Gastroesophageal sphincter (tissue), 4 donors: ENCODE results near the gene SMIM13. TPM values are rescaled to one million over a fixed set of nuclear protein-coding genes. Genes with fewer than 3 reads are reported as not detected.
A peak's percentile ranks its signal among the peaks of the same experiment; 100 is the strongest.

Experiments used
- ATAC-seq: fragments of 150-250 bp; one replicate; pipeline ENCODE4 v1.9.1; 2016; ENCODE audit warnings: mild to moderate bottlenecking, moderate library complexity
- H3K27ac ChIP-seq, 4 donors: fragments of 200-600 bp; sonication (generic) in 3 of 4; 1 replicate in 3 of 4; 2 replicates in 1 of 4; pipeline ENCODE4 v1.5.1; 2016 to 2019
- H3K27me3 ChIP-seq: fragments of 200-600 bp; sonication (generic); one replicate; pipeline ENCODE4 v1.5.1; 2019
- H3K36me3 ChIP-seq, 2 donors: fragments of 200-600 bp; sonication (generic); one replicate each; pipeline ENCODE4 v1.5.1; 2019; ENCODE audit warnings: control low read depth in 1 of 2
- H3K4me1 ChIP-seq, 3 donors: fragments of 200-600 bp; sonication (generic); 1 replicate in 2 of 3; 2 replicates in 1 of 3; pipeline ENCODE4 v1.5.1; 2016 to 2019; ENCODE audit warnings: control low read depth in 2 of 3
- H3K4me3 ChIP-seq, 2 donors: fragments of 200-600 bp; sonication (generic); one replicate each; pipeline ENCODE4 v1.5.1; 2019; ENCODE audit warnings: mild to moderate bottlenecking in 1 of 2, moderate library complexity in 1 of 2
- H3K9me3 ChIP-seq, 3 donors: fragments of 200-600 bp; sonication (generic); one replicate each; pipeline ENCODE4 v1.5.1; 2017 to 2019; ENCODE audit warnings: control low read depth in 2 of 3
- EP300 ChIP-seq: sonication (generic); formaldehyde crosslinking; IDR thresholded peaks from one replicate; pipeline ENCODE4 v1.6.1; 2017; ENCODE audit warnings: antibody characterized with exemption, mild to moderate bottlenecking
- POLR2A ChIP-seq, 2 donors: fragments of 450-650 bp; IDR thresholded peaks; one replicate each; pipeline ENCODE4 v1.6.1; 2017; ENCODE audit warnings: antibody characterized with exemption in 2 of 2, mild to moderate bottlenecking in 2 of 2, moderate library complexity in 1 of 2
- POLR2AphosphoS5 ChIP-seq: sonication (generic); formaldehyde crosslinking; IDR thresholded peaks from one replicate; pipeline ENCODE4 v1.6.1; 2017; ENCODE audit warnings: antibody characterized with exemption
- WGBS, 2 donors: methylation state at CpG; one replicate each; pipeline ENCODE4 v1.1.5; 2018; ENCODE audit warnings: low coverage in 1 of 2; 5-methylcytosine and 5-hydroxymethylcytosine counted together
- total RNA-seq, 4 donors: library from RNA; depleted of rRNA; stranded (reverse); fragments of >200 nt; gene quantifications; one replicate each; pipeline ENCODE4 v1.1.0, GENCODE V29; 2016
- TF ChIP-seq, protein P1 (sequence below), 4 experiments: fragments of 200-600 bp in 2 of 4; fragments of 450-650 bp in 2 of 4; sonication (generic) in 1 of 4; IDR thresholded peaks; one replicate each; pipeline ENCODE4 v1.5.1; 2017 to 2019; ENCODE audit warnings: antibody characterized with exemption in 4 of 4, mild to moderate bottlenecking in 2 of 4, moderate library complexity in 2 of 4

The SMIM13 gene
- total RNA-seq, 4 donors from 2014 or later = 8.3 to 13.5 (median 12.5) TPM

DNA sequence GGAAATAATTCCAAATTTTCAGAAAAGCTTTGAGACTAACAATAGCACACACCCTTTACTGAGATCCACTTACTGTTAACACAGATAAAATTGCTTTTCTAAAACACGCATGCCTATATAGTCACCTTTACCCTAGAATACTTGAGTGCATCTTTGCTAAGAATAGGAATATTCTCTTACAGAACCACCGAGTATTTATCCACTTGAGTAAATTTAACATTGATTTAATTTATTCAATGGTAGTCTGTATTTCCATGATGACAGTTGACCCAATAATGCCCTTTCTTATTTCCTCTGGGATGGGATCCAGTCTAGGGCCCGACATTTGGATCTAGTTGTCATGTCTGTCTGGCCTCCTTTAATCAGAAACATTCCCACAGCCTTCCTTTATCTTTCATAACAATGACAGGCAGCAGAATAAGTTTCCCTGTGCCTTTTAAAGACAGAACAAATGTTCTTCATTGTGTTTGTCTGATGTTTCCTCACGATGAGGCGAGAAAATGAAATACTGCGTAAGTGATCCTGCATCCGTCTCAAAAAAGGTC is 74.5 kb downstream of the SMIM13 start:
- no peak for ATAC-seq
- Histone ChIP-seq H3K27me3 (no peaks in the 10 kb centered on the region), H3K4me3 (no peak overlapping the region), H3K4me1 (peaks cover 0 to 6% (median 5%) of the 10 kb centered on the region in 3 donors), H3K36me3 (no peaks in the 10 kb centered on the region), H3K27ac (no peak overlapping the region), H3K9me3 (no peaks in the 10 kb centered on the region)
- WGBS, 2 donors = 66 to 80% methylated on average over 7 of the region's 7 CpGs
- TF ChIP-seq, protein P1, sequence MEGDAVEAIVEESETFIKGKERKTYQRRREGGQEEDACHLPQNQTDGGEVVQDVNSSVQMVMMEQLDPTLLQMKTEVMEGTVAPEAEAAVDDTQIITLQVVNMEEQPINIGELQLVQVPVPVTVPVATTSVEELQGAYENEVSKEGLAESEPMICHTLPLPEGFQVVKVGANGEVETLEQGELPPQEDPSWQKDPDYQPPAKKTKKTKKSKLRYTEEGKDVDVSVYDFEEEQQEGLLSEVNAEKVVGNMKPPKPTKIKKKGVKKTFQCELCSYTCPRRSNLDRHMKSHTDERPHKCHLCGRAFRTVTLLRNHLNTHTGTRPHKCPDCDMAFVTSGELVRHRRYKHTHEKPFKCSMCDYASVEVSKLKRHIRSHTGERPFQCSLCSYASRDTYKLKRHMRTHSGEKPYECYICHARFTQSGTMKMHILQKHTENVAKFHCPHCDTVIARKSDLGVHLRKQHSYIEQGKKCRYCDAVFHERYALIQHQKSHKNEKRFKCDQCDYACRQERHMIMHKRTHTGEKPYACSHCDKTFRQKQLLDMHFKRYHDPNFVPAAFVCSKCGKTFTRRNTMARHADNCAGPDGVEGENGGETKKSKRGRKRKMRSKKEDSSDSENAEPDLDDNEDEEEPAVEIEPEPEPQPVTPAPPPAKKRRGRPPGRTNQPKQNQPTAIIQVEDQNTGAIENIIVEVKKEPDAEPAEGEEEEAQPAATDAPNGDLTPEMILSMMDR (IDR thresholded peaks at IDR 0.05) = no peak
- TF ChIP-seq POLR2AphosphoS5 (no peak), EP300 (no peak), POLR2A (IDR thresholded peaks at IDR 0.05) (no peak)

GRCh38 chr6:11171952-11172351 is 78.3 kb downstream of the SMIM13 start:
- H3K9me3 ChIP-seq = no peaks in the 10 kb centered on the region
- H3K4me1 ChIP-seq = peaks cover 0 to 6% (median 5%) of the 10 kb centered on the region in 3 donors
- no peaks in the 10 kb centered on the region for H3K27me3 ChIP-seq
- H3K36me3 ChIP-seq = no peaks in the 10 kb centered on the region
- no peak overlapping the region for H3K27ac ChIP-seq
- no peak overlapping the region for H3K4me3 ChIP-seq
- TF ChIP-seq POLR2A (IDR thresholded peaks at IDR 0.05) (no peak), POLR2AphosphoS5 (no peak)
- no peak for ATAC-seq
- 97 to 100% methylated on average over 4 to 5 of the region's 13 CpGs for WGBS, 2 donors

DNA sequence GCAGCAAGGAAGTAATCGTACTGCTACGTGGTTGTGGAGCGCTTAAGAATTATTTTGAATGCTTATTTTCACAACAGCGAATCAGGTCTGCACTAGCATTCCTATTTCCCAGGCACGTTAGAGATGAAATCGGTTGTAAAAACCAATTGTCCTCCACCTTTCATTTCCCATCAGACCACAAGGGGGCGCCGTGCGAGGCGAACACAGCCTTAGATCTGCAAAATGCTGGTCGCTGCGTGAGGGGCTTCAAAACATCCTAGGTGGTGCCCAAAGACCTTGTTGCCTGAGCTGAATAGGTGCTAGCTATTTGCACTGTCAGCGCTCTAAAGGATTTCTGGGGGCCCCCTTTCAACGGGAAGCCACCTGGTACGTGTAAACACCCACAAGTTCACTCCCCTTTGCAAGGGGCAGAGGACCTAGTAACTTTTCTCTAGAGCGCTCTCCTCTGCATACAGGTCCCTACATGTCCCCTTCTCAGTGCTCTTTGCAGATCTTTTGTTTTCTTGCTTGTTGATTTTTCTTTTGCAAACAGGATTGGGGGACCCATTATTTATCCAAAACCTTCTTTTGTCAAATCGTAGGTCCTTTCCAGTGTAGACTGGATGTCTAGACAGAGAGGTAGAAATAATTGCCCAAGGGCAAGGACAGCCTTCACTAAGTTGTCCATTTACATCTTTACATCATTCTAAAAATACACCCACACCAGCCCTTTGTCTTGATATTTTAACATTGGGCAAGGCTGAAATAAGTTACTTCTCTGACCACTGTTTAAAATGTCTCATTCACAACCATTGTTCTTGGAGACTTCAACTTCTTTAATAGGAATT is 79.1 kb downstream of the SMIM13 start:
- ATAC-seq = no peak
- H3K4me1 ChIP-seq = peaks cover 0 to 6% (median 5%) of the 10 kb centered on the region in 3 donors
- TF ChIP-seq, protein P1 (IDR thresholded peaks at IDR 0.05) = peak; percentile 67 to 87 (median 80)
- no peak for TF ChIP-seq POLR2A (IDR thresholded peaks at IDR 0.05)
- no peaks in the 10 kb centered on the region for H3K27me3 ChIP-seq
- H3K27ac ChIP-seq = no peak overlapping the region
- H3K4me3 ChIP-seq = no peak overlapping the region
- no peaks in the 10 kb centered on the region for H3K9me3 ChIP-seq
- WGBS, 2 donors = 31 to 49% methylated on average over 7 to 17 of the region's 17 CpGs
- H3K36me3 ChIP-seq = no peaks in the 10 kb centered on the region

- ATAC-seq = no peak
- 92 to 100% methylated on average over 2 to 3 of the region's 5 CpGs for WGBS, 2 donors
- H3K27me3 ChIP-seq = no peaks in the 10 kb centered on the region
- peaks cover 0 to 6% (median 5%) of the 10 kb centered on the region in 3 donors for H3K4me1 ChIP-seq
- H3K36me3 ChIP-seq = no peaks in the 10 kb centered on the region
- no peaks in the 10 kb centered on the region for H3K9me3 ChIP-seq
- H3K27ac ChIP-seq = no peak overlapping the region
- no peak for TF ChIP-seq EP300
- TF ChIP-seq POLR2AphosphoS5 = no peak
- TF ChIP-seq, protein P1 (IDR thresholded peaks at IDR 0.05) = no peak
- TF ChIP-seq POLR2A (IDR thresholded peaks at IDR 0.05) = no peak
- no peak overlapping the region for H3K4me3 ChIP-seq
Observed at GRCh38 chr6:11174242-11174611, 80.6 kb downstream of the SMIM13 start.

DNA sequence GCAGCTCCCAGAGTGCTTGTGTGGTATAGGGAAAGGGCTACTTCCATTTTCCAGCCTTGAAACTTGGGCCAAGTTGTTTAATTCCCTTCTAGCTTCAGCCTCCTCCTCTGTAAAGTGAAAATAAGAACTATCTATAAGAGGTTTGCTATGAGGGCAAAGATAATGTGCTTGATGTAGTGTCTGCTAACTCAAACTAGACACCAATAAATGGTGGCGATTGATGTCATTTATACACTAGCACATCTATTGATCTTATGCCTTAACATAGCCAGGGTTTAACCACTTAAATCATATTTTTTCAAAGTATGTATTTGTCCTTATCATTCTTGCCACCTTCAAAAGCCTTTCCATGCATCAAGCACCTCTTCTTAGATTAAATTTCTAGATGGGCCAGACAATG is 83.6 kb downstream of the SMIM13 start:
- H3K27ac ChIP-seq = no peak overlapping the region
- no peaks in the 10 kb centered on the region for H3K36me3 ChIP-seq
- no peak overlapping the region for H3K4me3 ChIP-seq
- TF ChIP-seq POLR2AphosphoS5 (no peak), EP300 (no peak), POLR2A (IDR thresholded peaks at IDR 0.05) (no peak)
- TF ChIP-seq, protein P1 (IDR thresholded peaks at IDR 0.05) = no peak
- H3K27me3 ChIP-seq = no peaks in the 10 kb centered on the region
- peaks cover 0 to 3% (median 0%) of the 10 kb centered on the region in 3 donors for H3K9me3 ChIP-seq
- WGBS, 2 donors = 94 to 100% methylated on average over 1 of the region's 1 CpG
- no peak for ATAC-seq
- peaks cover 0 to 5% (median 5%) of the 10 kb centered on the region in 3 donors for H3K4me1 ChIP-seq
